ENCODE measurements around the gene HDGFL3. TPM values are rescaled to one million over a fixed set of nuclear protein-coding genes. Genes with fewer than 3 reads are reported as not detected.

HDGFL3 gene
- total and polyA plus RNA-seq, 2 donors (not counting 1 experiment from before 2014, with no cell fraction given): 0.12 to 2.5 TPM

GRCh38 chr15:83164771-83165404 is 42.7 kb downstream of the HDGFL3 start:
- H3K4me1 ChIP-seq (ENCODE audit: control insufficient read depth in 2 of 2, insufficient read depth in 2 of 2, low read length in 2 of 2): no peaks in the 10 kb centered on the region
- Mint-ChIP-seq H3K4me3 (no peak overlapping the region), H3K27ac (no peak overlapping the region), H3K9me3 (ENCODE audit: insufficient read depth) (peaks cover 7% of the 10 kb centered on the region), H3K27me3 (peaks cover 17% of the 10 kb centered on the region), H3K4me1 (no peaks in the 10 kb centered on the region)
- no peaks in the 10 kb centered on the region for H3K27me3 ChIP-seq (replicated peaks in 1 of 4; ENCODE audit: control extremely low read depth in 1 of 4, control insufficient read depth in 3 of 4, insufficient read depth in 4 of 4, low read length in 3 of 4)
- no peak overlapping the region for H2AFZ ChIP-seq (ENCODE audit: insufficient read depth, low read depth, low read length, poor library complexity, severe bottlenecking)
- DNase-seq: no peak
- 78% methylated on average over 3 of the region's 4 CpGs for WGBS (ENCODE audit: insufficient coverage)
- TF ChIP-seq EZH2 (IDR thresholded peaks at IDR 0.05; ENCODE audit: borderline replicate concordance, insufficient read depth, low read depth, low read length, poor library complexity, severe bottlenecking): no peak
- no peak for TF ChIP-seq CTCF (IDR thresholded peaks at IDR 0.05)
- ATAC-seq (ENCODE audit: low read depth): no peak
- no peaks in the 10 kb centered on the region for H3K36me3 ChIP-seq (replicated peaks in 1 of 2; ENCODE audit: control extremely low read depth in 1 of 2, control insufficient read depth in 1 of 2, extremely low read depth in 1 of 2, insufficient read depth in 2 of 2, low read length in 1 of 2)
- H3K4me2 ChIP-seq (replicated peaks; ENCODE audit: low read depth, low read length, poor library complexity, severe bottlenecking): no peak overlapping the region
- no peak overlapping the region for H3K27ac ChIP-seq (ENCODE audit: low read length in 2 of 2)
- no peaks in the 10 kb centered on the region for H4K20me1 ChIP-seq (ENCODE audit: control insufficient read depth, insufficient read depth, low read length, poor library complexity, severe bottlenecking)
- no peak overlapping the region for H3K9ac ChIP-seq (ENCODE audit: low read length)
- H3K9me3 ChIP-seq (ENCODE audit: control extremely low read depth in 1 of 3, control insufficient read depth in 2 of 3, insufficient read depth in 1 of 3, low read length in 2 of 3): peaks cover 2 to 4% (median 3%) of the 10 kb centered on the region in 3 donors
- no peak overlapping the region for H3K4me3 ChIP-seq (ENCODE audit: control extremely low read depth in 1 of 5, extremely low read depth in 1 of 5, insufficient read depth in 1 of 5, low read depth in 2 of 5, low read length in 4 of 5)
- ChIA-PET CTCF (no interaction called here), POLR2A (no interaction called here)
- intact Hi-C loops (cut with micrococcal nuclease): no loop called here
- H3K79me2 ChIP-seq (ENCODE audit: control insufficient read depth, insufficient read depth, low read length): no peaks in the 10 kb centered on the region

GRCh38 chr15:83164111-83164770 is 43.4 kb downstream of the HDGFL3 start:
- DNase-seq (no peak), ATAC-seq (ENCODE audit: low read depth) (no peak)
- H3K27ac Mint-ChIP-seq: no peak overlapping the region
- Histone ChIP-seq H2AFZ (ENCODE audit: insufficient read depth, low read depth, low read length, poor library complexity, severe bottlenecking) (no peak overlapping the region), H3K9me3 (ENCODE audit: control extremely low read depth in 1 of 3, control insufficient read depth in 2 of 3, insufficient read depth in 1 of 3, low read length in 2 of 3) (peaks cover 2 to 4% (median 3%) of the 10 kb centered on the region in 3 donors), H3K36me3 (replicated peaks in 1 of 2; ENCODE audit: control extremely low read depth in 1 of 2, control insufficient read depth in 1 of 2, extremely low read depth in 1 of 2, insufficient read depth in 2 of 2, low read length in 1 of 2) (no peaks in the 10 kb centered on the region), H3K9ac (ENCODE audit: low read length) (no peak overlapping the region), H3K27me3 (replicated peaks in 1 of 4; ENCODE audit: control extremely low read depth in 1 of 4, control insufficient read depth in 3 of 4, insufficient read depth in 4 of 4, low read length in 3 of 4) (no peaks in the 10 kb centered on the region), H3K79me2 (ENCODE audit: control insufficient read depth, insufficient read depth, low read length) (no peaks in the 10 kb centered on the region), H3K4me1 (ENCODE audit: control insufficient read depth in 2 of 2, insufficient read depth in 2 of 2, low read length in 2 of 2) (no peaks in the 10 kb centered on the region), H3K27ac (ENCODE audit: low read length in 2 of 2) (no peak overlapping the region), H4K20me1 (ENCODE audit: control insufficient read depth, insufficient read depth, low read length, poor library complexity, severe bottlenecking) (no peaks in the 10 kb centered on the region), H3K4me3 (ENCODE audit: control extremely low read depth in 1 of 5, extremely low read depth in 1 of 5, insufficient read depth in 1 of 5, low read depth in 2 of 5, low read length in 4 of 5) (no peak overlapping the region), H3K4me2 (replicated peaks; ENCODE audit: low read depth, low read length, poor library complexity, severe bottlenecking) (no peak overlapping the region)
- intact Hi-C loops (cut with micrococcal nuclease): no loop called here
- H3K27me3 Mint-ChIP-seq: peaks cover 22% of the 10 kb centered on the region
- WGBS (ENCODE audit: insufficient coverage): no CpG with 5 or more reads among the region's 1 CpG
- H3K4me3 Mint-ChIP-seq: no peak overlapping the region
- no peaks in the 10 kb centered on the region for H3K4me1 Mint-ChIP-seq
- POLR2A ChIA-PET: no interaction called here
- CTCF ChIA-PET: no interaction called here
- H3K9me3 Mint-ChIP-seq (ENCODE audit: insufficient read depth): peaks cover 7% of the 10 kb centered on the region
- TF ChIP-seq CTCF (IDR thresholded peaks at IDR 0.05) (no peak), EZH2 (IDR thresholded peaks at IDR 0.05; ENCODE audit: borderline replicate concordance, insufficient read depth, low read depth, low read length, poor library complexity, severe bottlenecking) (no peak)
